ENCODE measurements around the gene CYB561. TPM values are rescaled to one million over a fixed set of nuclear protein-coding genes. Genes with fewer than 3 reads are reported as not detected.
A peak's percentile ranks its signal among the peaks of the same experiment; 100 is the strongest.

Gene CYB561
- total RNA-seq, 3 donors from 2014 or later = 6.4 to 9.9 (median 8.8) TPM

- H3K9me3 Mint-ChIP-seq = no peaks in the 10 kb centered on the region
- H3K4me1 Mint-ChIP-seq (ENCODE audit: low read depth) = peaks cover 3% of the 10 kb centered on the region
- no peak overlapping the region for H3K4me3 Mint-ChIP-seq
- ATAC-seq (no peak), DNase-seq (no peak)
- no peaks in the 10 kb centered on the region for H3K36me3 Mint-ChIP-seq (ENCODE audit: insufficient read depth)
- H3K27me3 Mint-ChIP-seq (ENCODE audit: low read depth) = peaks cover 6% of the 10 kb centered on the region
Observed at GRCh38 chr17:63483655-63484575, 37.8 kb upstream of the CYB561 start.

- ATAC-seq = no peak
- Mint-ChIP-seq H3K4me3 (no peak overlapping the region), H3K4me1 (ENCODE audit: low read depth) (peaks cover 9% of the 10 kb centered on the region), H3K27me3 (ENCODE audit: low read depth) (peaks cover 10% of the 10 kb centered on the region), H3K36me3 (ENCODE audit: insufficient read depth) (no peaks in the 10 kb centered on the region), H3K9me3 (no peaks in the 10 kb centered on the region)
- no peak for DNase-seq
Observed at GRCh38 chr17:63483038-63483437, 36.9 kb upstream of the CYB561 start.

GRCh38 chr17:63482509-63482908 lies 36.4 kb upstream of the CYB561 start:
- peaks cover 14% of the 10 kb centered on the region for H3K4me1 Mint-ChIP-seq (ENCODE audit: low read depth)
- no peaks in the 10 kb centered on the region for H3K36me3 Mint-ChIP-seq (ENCODE audit: insufficient read depth)
- H3K9me3 Mint-ChIP-seq = no peaks in the 10 kb centered on the region
- no peak overlapping the region for H3K4me3 Mint-ChIP-seq
- DNase-seq (no peak), ATAC-seq (no peak)
- H3K27me3 Mint-ChIP-seq (ENCODE audit: low read depth) = peaks cover 15% of the 10 kb centered on the region

GRCh38 chr17:63481488-63481870 lies 35.4 kb upstream of the CYB561 start:
- Mint-ChIP-seq H3K36me3 (ENCODE audit: insufficient read depth) (no peaks in the 10 kb centered on the region), H3K4me3 (no peak overlapping the region), H3K27me3 (ENCODE audit: low read depth) (peaks cover 17% of the 10 kb centered on the region), H3K4me1 (ENCODE audit: low read depth) (peaks cover 16% of the 10 kb centered on the region), H3K9me3 (no peaks in the 10 kb centered on the region)
- ATAC-seq = no peak
- DNase-seq = no peak

GRCh38 chr17:63480826-63481487 lies 34.9 kb upstream of the CYB561 start:
- H3K4me1 Mint-ChIP-seq (ENCODE audit: low read depth) = peaks cover 16% of the 10 kb centered on the region
- peaks cover 17% of the 10 kb centered on the region for H3K27me3 Mint-ChIP-seq (ENCODE audit: low read depth)
- H3K4me3 Mint-ChIP-seq = no peak overlapping the region
- H3K36me3 Mint-ChIP-seq (ENCODE audit: insufficient read depth) = no peaks in the 10 kb centered on the region
- ATAC-seq = no peak
- H3K9me3 Mint-ChIP-seq = no peaks in the 10 kb centered on the region
- DNase-seq = no peak

- ATAC-seq (no peak), DNase-seq (no peak)
- peaks cover 19% of the 10 kb centered on the region for H3K27me3 Mint-ChIP-seq (ENCODE audit: low read depth)
- H3K4me3 Mint-ChIP-seq = no peak overlapping the region
- H3K9me3 Mint-ChIP-seq = no peaks in the 10 kb centered on the region
- peaks cover 17% of the 10 kb centered on the region for H3K4me1 Mint-ChIP-seq (ENCODE audit: low read depth)
- H3K36me3 Mint-ChIP-seq (ENCODE audit: insufficient read depth) = no peaks in the 10 kb centered on the region
Observed at GRCh38 chr17:63480192-63480784, 34.2 kb upstream of the CYB561 start.

- no peaks in the 10 kb centered on the region for H3K36me3 Mint-ChIP-seq (ENCODE audit: insufficient read depth)
- H3K27me3 Mint-ChIP-seq (ENCODE audit: low read depth) = peaks cover 19% of the 10 kb centered on the region
- DNase-seq (no peak), ATAC-seq (no peak)
- no peaks in the 10 kb centered on the region for H3K9me3 Mint-ChIP-seq
- peaks cover 17% of the 10 kb centered on the region for H3K4me1 Mint-ChIP-seq (ENCODE audit: low read depth)
- no peak overlapping the region for H3K4me3 Mint-ChIP-seq
Observed at GRCh38 chr17:63479495-63480184, 33.5 kb upstream of the CYB561 start.

- H3K4me1 Mint-ChIP-seq (ENCODE audit: low read depth) = peaks cover 17% of the 10 kb centered on the region
- H3K27me3 Mint-ChIP-seq (ENCODE audit: low read depth) = peaks cover 19% of the 10 kb centered on the region
- ATAC-seq (peak; percentile 74 to 81), DNase-seq (peak; percentile 70)
- H3K4me3 Mint-ChIP-seq = peak overlapping the region; percentile 39
- no peaks in the 10 kb centered on the region for H3K9me3 Mint-ChIP-seq
- H3K36me3 Mint-ChIP-seq (ENCODE audit: insufficient read depth) = no peaks in the 10 kb centered on the region
Observed at GRCh38 chr17:63478814-63479494, 32.8 kb upstream of the CYB561 start.

- peaks cover 17% of the 10 kb centered on the region for H3K4me1 Mint-ChIP-seq (ENCODE audit: low read depth)
- H3K4me3 Mint-ChIP-seq = peak overlapping the region; percentile 79
- no peaks in the 10 kb centered on the region for H3K36me3 Mint-ChIP-seq (ENCODE audit: insufficient read depth)
- no peaks in the 10 kb centered on the region for H3K9me3 Mint-ChIP-seq
- peak; percentile 9 to 28 for ATAC-seq
- DNase-seq = no peak
- H3K27me3 Mint-ChIP-seq (ENCODE audit: low read depth) = peaks cover 19% of the 10 kb centered on the region
Observed at GRCh38 chr17:63477480-63478440, 31.7 kb upstream of the CYB561 start.

GRCh38 chr17:63476854-63477479 lies 30.9 kb upstream of the CYB561 start, which contains the start of gene ACE:
ACE (plus strand) TSS chr17:63477061; CDS start chr17:63477095, 34 bp downstream.
- Mint-ChIP-seq H3K9me3 (no peaks in the 10 kb centered on the region), H3K36me3 (ENCODE audit: insufficient read depth) (no peaks in the 10 kb centered on the region), H3K4me3 (peak within 1 kb of the TSS; percentile 79), H3K27me3 (ENCODE audit: low read depth) (peaks cover 19% of the 10 kb centered on the region), H3K4me1 (ENCODE audit: low read depth) (peaks cover 17% of the 10 kb centered on the region)
- DNase-seq (peak; percentile 26), ATAC-seq (peak; percentile 65 to 69)

- Mint-ChIP-seq H3K36me3 (ENCODE audit: insufficient read depth) (no peaks in the 10 kb centered on the region), H3K4me3 (peak overlapping the region; percentile 40), H3K9me3 (no peaks in the 10 kb centered on the region), H3K27me3 (ENCODE audit: low read depth) (peaks cover 19% of the 10 kb centered on the region), H3K4me1 (ENCODE audit: low read depth) (peaks cover 17% of the 10 kb centered on the region)
- ATAC-seq = peak; percentile 20 to 39
- no peak for DNase-seq
Observed at GRCh38 chr17:63476459-63476853, 30.4 kb upstream of the CYB561 start.

GRCh38 chr17:63475491-63476412 lies 29.6 kb upstream of the CYB561 start:
- DNase-seq = no peak
- H3K9me3 Mint-ChIP-seq = no peaks in the 10 kb centered on the region
- H3K4me1 Mint-ChIP-seq (ENCODE audit: low read depth) = peaks cover 17% of the 10 kb centered on the region

More at GRCh38 chr17:63475491-63476412, 29.6 kb upstream of the CYB561 start:
- Mint-ChIP-seq H3K36me3 (ENCODE audit: insufficient read depth) (no peaks in the 10 kb centered on the region), H3K27me3 (ENCODE audit: low read depth) (peaks cover 19% of the 10 kb centered on the region), H3K4me3 (peak overlapping the region; percentile 61)
- ATAC-seq = no peak
